GM12878 (cell line): ENCODE results near the gene GPBP1L1. TPM values are rescaled to one million over a fixed set of nuclear protein-coding genes. Genes with fewer than 3 reads are reported as not detected.
A peak's percentile ranks its signal among the peaks of the same experiment; 100 is the strongest.

Experiments
- CREB1 ChIP-seq: IDR thresholded peaks from 2 replicates; pipeline ENCODE4 v1.6.1; 2012; ENCODE audit warnings: low read depth, mild to moderate bottlenecking, inconsistent platforms
- EGR1 ChIP-seq, 2 experiments: IDR thresholded peaks; 1 replicate in 1 of 2; 2 replicates in 1 of 2; pipeline ENCODE4 v1.6.1; 2011 to 2012; ENCODE audit warnings: low read depth in 2 of 2, low read length in 2 of 2, borderline replicate concordance in 1 of 2, mild to moderate bottlenecking in 1 of 2, moderate library complexity in 1 of 2
- IKZF1 ChIP-seq: fragments of 450-650 bp; conservative IDR thresholded peaks from 2 replicates; pipeline ENCODE4 v1.6.1; 2017; ENCODE audit warnings: antibody characterized with exemption, mild to moderate bottlenecking
- JUNB ChIP-seq: IDR thresholded peaks from 2 replicates; pipeline ENCODE4 v1.6.1; 2016; ENCODE audit warnings: antibody characterized with exemption, mild to moderate bottlenecking
- MAX ChIP-seq: IDR thresholded peaks from 2 replicates; pipeline ENCODE4 v1.6.1; 2012; ENCODE audit warnings: low read depth, low read length, improper control_type of control experiment
- NFIC ChIP-seq: IDR thresholded peaks from 2 replicates; pipeline ENCODE4 v1.6.1; 2012; ENCODE audit warnings: low read depth, mild to moderate bottlenecking, inconsistent platforms, low read length, moderate library complexity
- PML ChIP-seq: IDR thresholded peaks from 2 replicates; pipeline ENCODE4 v1.6.1; 2012; ENCODE audit warnings: low read length, inconsistent platforms
- POLR2AphosphoS5 ChIP-seq: IDR thresholded peaks from 2 replicates; pipeline ENCODE4 v1.6.1; 2011; ENCODE audit warnings: mild to moderate bottlenecking, low read length, inconsistent platforms
- STAT1 ChIP-seq: fragments of 450-650 bp; conservative IDR thresholded peaks from 2 replicates; pipeline ENCODE4 v1.6.1; 2014; ENCODE audit warnings: antibody characterized with exemption, mild to moderate bottlenecking
- TCF12 ChIP-seq: IDR thresholded peaks from 2 replicates; pipeline ENCODE4 v1.6.1; 2011; ENCODE audit warnings: low read depth, mild to moderate bottlenecking, low read length
- YBX1 ChIP-seq: fragments of 450-650 bp; IDR thresholded peaks from 2 replicates; pipeline ENCODE4 v1.6.1; 2016; ENCODE audit warnings: antibody characterized with exemption
- ZNF687 ChIP-seq: fragments of 450-650 bp; IDR thresholded peaks from 2 replicates; pipeline ENCODE4 v1.6.1; 2017; ENCODE audit warnings: mild to moderate bottlenecking, moderate library complexity
- ZSCAN29 ChIP-seq: fragments of 450-650 bp; IDR thresholded peaks from 2 replicates; pipeline ENCODE4 v1.6.1; 2017; ENCODE audit warnings: mild to moderate bottlenecking, moderate library complexity
- polyA plus RNA-seq, 11 experiments: library from polyadenylated mRNA; depleted of rRNA in 4 of 11; unstranded in 6 of 11; stranded (reverse) in 5 of 11; fragments of >200 nt; fragmentation: Nextera tagmentation in 4 of 11; fragmentation: Illumina TruSeq in 1 of 11; extraction: Ambion mirVana in 4 of 11; extraction: Trizol in 1 of 11; gene quantifications; 1 replicate in 1 of 11; 2 replicates in 10 of 11; pipeline versions ENCODE4 v1.2.1 to v1.2.3, GENCODE V29; 2011 to 2016; ENCODE audit warnings: inconsistent platforms in 2 of 11, missing spikeins in 2 of 11, low read depth in 1 of 11
- total RNA-seq, 4 experiments: library from RNA; depleted of rRNA in 3 of 4; stranded (reverse); fragments of >200 nt in 3 of 4; fragmentation: Illumina TruSeq in 1 of 4; extraction: Trizol in 1 of 4; gene quantifications; 2 replicates each; pipeline versions ENCODE4 v1.2.1 to v1.2.3, GENCODE V29; 2013 to 2021
- TF ChIP-seq, protein P1 (sequence below): fragments of 450-650 bp; formaldehyde crosslinking; IDR thresholded peaks from 2 replicates; pipeline ENCODE4 v1.5.0; 2022; ENCODE audit warnings: mild to moderate bottlenecking, missing genetic modification characterization
- TF ChIP-seq, protein P2 (sequence below): IDR thresholded peaks from 2 replicates; pipeline ENCODE4 v1.6.1; 2012; ENCODE audit warnings: low read length, inconsistent platforms
- TF ChIP-seq, protein P3 (sequence below): fragments of 450-650 bp; formaldehyde crosslinking; IDR thresholded peaks from 2 replicates; pipeline ENCODE4 v1.4.0; 2022; ENCODE audit warnings: mild to moderate bottlenecking, moderate library complexity

GPBP1L1 gene
- total and polyA plus RNA-seq, 10 of the 15 experiments (the other 5 are each of a cell fraction or from before 2014, with no cell fraction given), result 37.3 to 91.6 (median 81.2) TPM

DNA sequence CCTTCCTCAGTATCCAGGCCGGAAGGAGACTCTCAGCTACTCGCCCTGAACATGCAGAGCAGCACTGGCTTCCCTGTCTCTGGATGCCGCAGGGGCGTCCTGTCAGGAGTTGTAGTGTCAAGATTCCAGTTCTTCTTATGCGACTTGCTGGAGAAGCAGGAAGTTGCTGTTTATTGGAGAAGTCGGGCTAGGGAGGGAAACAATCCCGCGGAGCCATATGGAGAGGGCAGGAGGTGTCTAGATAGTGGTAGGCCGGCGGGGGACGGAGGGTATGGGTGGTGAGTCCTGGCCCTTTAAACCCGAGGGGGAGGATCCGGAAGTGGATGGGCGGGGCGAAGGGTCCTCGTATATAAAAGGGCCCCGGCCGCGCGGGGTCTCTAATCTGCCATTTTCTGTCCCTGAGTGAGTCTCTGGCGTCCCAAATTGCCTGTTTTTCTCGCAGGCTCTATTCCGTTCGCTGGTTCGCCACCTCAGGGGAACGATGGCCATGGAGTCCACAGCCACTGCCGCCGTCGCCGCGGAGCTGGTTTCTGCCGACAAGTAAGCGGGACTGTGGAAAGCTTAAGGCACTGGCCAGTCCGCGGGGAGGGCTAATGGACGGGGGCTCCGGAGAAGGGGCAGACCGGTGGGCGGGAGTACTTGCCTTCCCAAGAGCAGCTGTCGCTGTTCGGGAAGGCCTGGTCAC is 102.5 kb downstream of the GPBP1L1 start, which contains the start of gene NASP (continued):
- TF ChIP-seq CREB1, result no peak
- no peak for TF ChIP-seq NFIC
- no peak for TF ChIP-seq MAX
- peak; percentile 98 for TF ChIP-seq PML
- TF ChIP-seq, protein P1, sequence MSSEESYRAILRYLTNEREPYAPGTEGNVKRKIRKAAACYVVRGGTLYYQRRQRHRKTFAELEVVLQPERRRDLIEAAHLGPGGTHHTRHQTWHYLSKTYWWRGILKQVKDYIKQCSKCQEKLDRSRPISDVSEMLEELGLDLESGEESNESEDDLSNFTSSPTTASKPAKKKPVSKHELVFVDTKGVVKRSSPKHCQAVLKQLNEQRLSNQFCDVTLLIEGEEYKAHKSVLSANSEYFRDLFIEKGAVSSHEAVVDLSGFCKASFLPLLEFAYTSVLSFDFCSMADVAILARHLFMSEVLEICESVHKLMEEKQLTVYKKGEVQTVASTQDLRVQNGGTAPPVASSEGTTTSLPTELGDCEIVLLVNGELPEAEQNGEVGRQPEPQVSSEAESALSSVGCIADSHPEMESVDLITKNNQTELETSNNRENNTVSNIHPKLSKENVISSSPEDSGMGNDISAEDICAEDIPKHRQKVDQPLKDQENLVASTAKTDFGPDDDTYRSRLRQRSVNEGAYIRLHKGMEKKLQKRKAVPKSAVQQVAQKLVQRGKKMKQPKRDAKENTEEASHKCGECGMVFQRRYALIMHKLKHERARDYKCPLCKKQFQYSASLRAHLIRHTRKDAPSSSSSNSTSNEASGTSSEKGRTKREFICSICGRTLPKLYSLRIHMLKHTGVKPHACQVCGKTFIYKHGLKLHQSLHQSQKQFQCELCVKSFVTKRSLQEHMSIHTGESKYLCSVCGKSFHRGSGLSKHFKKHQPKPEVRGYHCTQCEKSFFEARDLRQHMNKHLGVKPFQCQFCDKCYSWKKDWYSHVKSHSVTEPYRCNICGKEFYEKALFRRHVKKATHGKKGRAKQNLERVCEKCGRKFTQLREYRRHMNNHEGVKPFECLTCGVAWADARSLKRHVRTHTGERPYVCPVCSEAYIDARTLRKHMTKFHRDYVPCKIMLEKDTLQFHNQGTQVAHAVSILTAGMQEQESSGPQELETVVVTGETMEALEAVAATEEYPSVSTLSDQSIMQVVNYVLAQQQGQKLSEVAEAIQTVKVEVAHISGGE (CRISPR knock-in tag), result no peak
- TF ChIP-seq JUNB, result no peak
- TF ChIP-seq YBX1, result no peak
- peak; percentile 100 for TF ChIP-seq POLR2AphosphoS5
- peak in 1 of 2 experiments; percentile 25; a peak in 1 of 3 replicates for TF ChIP-seq EGR1 (IDR thresholded peaks at IDR 0.05; ENCODE audit: borderline replicate concordance in 1 of 2, low read depth in 2 of 2, low read length in 2 of 2)
- 0 out of 2 replicates have a peak, but pooled peaks have one; percentile 45 for TF ChIP-seq TCF12
- no peak for TF ChIP-seq ZSCAN29
- peak; percentile 38 for TF ChIP-seq STAT1
- peak; percentile 78 for TF ChIP-seq ZNF687
- TF ChIP-seq IKZF1, result peak; percentile 39
- TF ChIP-seq, protein P2, sequence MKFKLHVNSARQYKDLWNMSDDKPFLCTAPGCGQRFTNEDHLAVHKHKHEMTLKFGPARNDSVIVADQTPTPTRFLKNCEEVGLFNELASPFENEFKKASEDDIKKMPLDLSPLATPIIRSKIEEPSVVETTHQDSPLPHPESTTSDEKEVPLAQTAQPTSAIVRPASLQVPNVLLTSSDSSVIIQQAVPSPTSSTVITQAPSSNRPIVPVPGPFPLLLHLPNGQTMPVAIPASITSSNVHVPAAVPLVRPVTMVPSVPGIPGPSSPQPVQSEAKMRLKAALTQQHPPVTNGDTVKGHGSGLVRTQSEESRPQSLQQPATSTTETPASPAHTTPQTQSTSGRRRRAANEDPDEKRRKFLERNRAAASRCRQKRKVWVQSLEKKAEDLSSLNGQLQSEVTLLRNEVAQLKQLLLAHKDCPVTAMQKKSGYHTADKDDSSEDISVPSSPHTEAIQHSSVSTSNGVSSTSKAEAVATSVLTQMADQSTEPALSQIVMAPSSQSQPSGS, result no peak
- TF ChIP-seq, protein P3, sequence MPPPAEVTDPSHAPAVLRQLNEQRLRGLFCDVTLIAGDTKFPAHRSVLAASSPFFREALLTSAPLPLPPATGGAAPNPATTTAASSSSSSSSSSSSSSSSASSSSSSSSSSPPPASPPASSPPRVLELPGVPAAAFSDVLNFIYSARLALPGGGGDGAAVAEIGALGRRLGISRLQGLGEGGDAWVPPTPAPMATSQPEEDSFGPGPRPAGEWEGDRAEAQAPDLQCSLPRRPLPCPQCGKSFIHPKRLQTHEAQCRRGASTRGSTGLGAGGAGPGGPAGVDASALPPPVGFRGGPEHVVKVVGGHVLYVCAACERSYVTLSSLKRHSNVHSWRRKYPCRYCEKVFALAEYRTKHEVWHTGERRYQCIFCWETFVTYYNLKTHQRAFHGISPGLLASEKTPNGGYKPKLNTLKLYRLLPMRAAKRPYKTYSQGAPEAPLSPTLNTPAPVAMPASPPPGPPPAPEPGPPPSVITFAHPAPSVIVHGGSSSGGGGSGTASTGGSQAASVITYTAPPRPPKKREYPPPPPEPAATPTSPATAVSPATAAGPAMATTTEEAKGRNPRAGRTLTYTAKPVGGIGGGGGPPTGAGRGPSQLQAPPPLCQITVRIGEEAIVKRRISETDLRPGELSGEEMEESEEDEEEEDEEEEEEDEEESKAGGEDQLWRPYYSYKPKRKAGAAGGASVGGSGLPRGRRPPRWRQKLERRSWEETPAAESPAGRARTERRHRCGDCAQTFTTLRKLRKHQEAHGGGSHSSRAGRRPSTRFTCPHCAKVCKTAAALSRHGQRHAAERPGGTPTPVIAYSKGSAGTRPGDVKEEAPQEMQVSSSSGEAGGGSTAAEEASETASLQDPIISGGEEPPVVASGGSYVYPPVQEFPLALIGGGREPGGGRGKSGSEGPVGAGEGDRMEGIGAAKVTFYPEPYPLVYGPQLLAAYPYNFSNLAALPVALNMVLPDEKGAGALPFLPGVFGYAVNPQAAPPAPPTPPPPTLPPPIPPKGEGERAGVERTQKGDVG (CRISPR knock-in tag), result no peak
